Stimulated activated CD4-positive, alpha-beta T cell treated with anti-CD3 and anti-CD28 coated beads, Interleukin-2, amount 100 ng/mL, for 4 hours (primary cell): ENCODE measurements around the gene SLC43A2.
A peak's percentile ranks its signal among the peaks of the same experiment; 100 is the strongest.

Source experiments
- DNase-seq: peaks from one replicate; pipeline ENCODE4 v3.0.0-alpha.2; 2020; ENCODE audit warnings: low read depth

The SLC43A2 gene

GRCh38 chr17:1562176-1562643, 66.4 kb downstream of the SLC43A2 start:
- no peak for DNase-seq

GRCh38 chr17:1561420-1562175, 67.0 kb downstream of the SLC43A2 start:
- peak; percentile 15 for DNase-seq

- no peak for DNase-seq
Measured at GRCh38 chr17:1560858-1561355, 67.7 kb downstream of the SLC43A2 start.

DNA sequence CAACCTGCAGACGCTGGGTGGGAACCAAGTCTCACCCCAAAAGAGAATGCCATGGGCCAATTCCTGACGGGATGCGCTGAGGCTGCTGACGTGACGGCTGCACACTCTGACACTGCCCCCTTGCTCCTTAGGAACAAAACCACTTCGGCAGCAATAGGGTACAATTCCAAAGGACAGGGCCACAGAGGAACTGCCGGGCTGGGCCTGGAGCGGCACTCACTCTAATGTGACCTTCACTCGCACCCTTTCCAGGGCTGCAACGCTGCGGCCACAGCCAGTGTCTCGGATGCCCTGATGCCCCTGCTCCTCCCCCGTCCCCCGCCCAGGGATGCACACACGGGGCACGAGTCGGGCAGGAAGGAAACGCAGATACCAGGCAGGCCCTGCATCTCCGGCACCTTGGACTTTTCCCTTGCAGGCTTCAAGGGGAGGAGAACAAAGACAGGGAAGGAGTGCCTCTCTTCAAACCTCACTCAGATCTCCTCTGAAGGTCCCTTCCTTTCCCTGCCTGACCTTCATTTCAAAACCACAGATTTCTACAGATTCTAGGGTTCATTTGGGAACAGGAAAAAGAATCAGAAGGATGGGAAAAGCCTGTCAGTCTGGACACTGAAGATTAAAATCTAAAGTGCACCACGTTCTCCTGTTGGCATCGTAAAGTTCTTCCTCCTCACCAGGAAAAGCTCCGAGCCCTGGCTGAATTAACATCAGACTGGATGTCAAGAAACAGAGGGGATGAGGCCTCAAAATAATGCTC, 68.4 kb downstream of the SLC43A2 start:
- DNase-seq, result no peak

- no peak for DNase-seq
Measured at GRCh38 chr17:1559047-1560043, 69.3 kb downstream of the SLC43A2 start.

DNA sequence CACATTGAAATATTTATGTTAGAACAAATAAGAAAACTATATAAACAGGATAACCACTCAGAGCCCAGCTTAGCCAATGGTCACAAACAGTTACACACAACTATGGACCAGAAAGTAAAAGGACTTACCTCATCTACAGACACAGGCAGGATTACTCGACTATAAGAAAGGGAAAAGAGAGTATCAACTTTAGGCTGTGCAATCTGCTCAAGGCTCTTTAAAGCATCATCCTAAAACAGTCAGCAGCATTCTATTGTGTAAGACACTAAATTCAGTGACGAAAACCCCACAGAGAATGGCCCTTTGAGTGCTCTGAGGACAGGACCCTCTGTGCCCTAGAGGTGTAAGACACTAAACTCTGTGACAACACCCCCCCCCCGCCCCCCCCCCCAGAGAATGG, 70.2 kb downstream of the SLC43A2 start:
- no peak for DNase-seq

- DNase-seq, result no peak
Measured at GRCh38 chr17:1557355-1558095, 71.1 kb downstream of the SLC43A2 start.

GRCh38 chr17:1555651-1556471, 72.8 kb downstream of the SLC43A2 start:
- no peak for DNase-seq

DNA sequence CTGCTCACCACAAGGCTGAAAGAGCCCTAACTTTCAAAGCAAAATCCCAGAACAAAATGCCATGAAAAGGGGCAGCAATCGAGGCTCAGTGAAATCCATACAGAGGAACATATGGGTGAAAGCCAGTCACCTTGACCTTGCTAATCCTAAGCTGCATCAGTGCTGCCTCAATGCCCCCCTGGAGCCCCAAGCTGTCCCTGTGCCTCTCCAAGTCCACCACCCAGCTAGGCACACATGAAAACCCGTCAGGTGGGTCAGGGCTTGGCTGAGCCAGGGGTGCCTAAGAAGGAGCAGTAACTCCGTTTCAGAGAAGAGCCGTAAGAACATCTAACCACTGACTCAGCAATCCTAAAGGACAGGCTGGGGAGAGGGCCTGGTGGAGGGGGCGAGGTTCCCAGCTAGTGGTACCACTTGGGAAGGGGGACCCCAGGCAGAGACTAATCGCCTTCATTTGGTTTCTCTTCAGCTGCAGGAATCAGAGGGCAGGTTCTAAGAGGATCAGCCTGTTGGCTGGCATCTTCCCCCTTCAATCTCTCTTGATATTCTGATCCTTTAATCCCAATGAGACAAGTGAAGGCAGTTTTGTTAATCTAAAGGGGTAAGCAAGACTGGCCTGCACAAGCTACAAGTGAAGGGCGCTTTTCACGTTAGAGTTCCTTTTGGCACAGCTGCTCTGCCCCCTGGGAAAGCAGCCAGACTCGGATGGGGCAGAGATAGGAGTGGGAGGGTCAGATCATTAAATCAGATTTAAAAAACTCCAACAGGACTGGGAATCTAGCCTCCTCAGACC, 73.7 kb downstream of the SLC43A2 start:
- DNase-seq, result no peak

DNA sequence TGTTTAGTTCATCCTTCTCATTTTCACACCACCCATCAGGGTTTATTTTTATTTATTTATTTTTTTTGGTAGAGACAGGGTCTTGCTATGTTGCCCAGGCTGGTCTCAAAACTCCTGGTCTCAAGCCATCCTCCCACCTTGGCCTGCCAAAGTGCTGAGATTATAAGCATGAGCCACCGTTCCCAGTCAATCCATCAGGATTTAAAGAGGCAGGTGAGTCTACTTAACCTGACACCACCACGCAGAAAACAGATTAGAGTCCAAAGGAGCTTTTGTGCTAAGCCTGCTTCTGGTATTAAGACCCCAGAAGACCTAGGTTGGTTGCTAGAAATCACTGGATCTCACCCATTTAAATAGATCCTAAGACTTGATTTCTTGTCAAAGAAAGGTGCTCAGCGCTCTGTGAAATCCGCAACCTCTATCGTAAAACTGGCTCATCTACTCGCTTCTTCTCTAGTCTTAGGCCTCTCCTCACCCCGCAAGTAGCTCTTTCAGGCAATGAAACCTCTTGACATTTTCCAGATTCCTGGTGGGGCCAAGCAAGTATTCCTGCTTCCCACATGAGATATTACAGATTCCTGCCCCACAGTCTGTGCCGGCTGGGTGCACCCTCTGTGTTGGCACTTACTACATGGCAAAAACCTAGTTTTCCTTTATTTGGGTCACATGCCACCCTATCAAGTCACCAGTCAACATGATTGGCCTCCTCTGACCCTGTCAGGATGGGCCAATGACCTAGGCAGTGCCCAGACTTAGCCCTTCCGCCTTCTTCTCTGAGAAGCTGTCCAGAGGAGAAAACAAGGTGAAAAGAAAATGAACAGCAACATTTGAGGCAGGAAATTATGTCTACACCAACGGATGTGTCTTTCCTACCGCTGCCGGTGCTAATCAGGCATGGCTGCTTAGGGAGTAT, 75.0 kb downstream of the SLC43A2 start:
- DNase-seq, result no peak

DNA sequence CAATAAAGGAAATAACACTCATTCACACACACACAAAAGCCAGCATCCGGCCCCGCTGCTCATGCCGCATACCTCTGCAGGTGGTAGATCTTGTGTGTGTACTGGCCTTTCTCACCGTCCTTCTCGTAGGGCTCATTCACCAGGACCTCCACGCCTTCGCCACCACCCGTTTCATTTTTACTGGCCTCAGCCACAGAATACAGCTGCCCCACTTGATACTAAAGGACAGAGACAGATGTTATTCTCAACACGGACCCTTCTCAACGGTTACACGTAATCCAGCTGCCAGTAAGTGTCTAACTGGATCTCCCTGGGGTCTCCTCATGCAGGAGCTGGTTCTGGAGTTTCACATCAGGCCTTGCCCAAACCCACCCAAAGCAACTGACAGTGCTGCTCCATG, 75.7 kb downstream of the SLC43A2 start:
- DNase-seq, result no peak

DNA sequence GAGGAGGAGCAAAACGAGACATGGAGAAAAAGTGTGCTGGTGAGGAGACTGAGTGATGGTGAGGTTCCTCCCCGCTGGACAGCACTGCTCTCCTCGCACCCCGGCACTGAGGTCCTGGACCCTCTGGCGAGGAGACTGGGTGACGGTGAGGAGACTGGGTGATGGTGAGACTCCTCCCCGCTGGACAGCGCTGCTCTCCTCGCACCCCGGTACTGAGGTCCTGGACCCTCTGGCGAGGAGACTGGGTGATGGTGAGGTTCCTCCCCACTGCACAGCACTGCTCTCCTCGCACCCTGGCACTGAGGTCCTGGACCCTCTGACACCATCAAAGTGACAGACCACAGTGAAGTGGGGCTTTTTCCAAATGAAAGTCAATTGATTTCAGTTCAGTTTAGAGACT, 76.9 kb downstream of the SLC43A2 start:
- DNase-seq, result no peak

DNA sequence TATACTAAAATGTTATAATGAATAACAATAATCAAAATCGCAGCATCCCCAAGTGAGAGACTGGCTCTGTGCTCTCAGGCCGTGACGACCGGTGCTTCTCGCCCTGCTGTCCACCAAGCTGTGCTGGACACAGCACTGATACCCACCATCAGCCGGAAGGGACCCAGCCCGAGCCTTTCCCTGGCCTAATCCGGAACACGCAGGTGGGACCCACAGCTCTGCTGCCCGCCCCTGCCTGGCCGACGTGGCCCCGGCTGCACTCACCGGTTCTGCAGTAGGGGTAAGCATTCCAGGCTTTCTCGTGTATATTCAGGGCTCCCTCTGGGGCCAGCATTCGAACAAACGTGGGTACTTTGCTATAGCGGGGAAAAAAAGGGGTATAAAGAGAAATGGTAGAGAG, 80.6 kb downstream of the SLC43A2 start:
- no peak for DNase-seq

DNA sequence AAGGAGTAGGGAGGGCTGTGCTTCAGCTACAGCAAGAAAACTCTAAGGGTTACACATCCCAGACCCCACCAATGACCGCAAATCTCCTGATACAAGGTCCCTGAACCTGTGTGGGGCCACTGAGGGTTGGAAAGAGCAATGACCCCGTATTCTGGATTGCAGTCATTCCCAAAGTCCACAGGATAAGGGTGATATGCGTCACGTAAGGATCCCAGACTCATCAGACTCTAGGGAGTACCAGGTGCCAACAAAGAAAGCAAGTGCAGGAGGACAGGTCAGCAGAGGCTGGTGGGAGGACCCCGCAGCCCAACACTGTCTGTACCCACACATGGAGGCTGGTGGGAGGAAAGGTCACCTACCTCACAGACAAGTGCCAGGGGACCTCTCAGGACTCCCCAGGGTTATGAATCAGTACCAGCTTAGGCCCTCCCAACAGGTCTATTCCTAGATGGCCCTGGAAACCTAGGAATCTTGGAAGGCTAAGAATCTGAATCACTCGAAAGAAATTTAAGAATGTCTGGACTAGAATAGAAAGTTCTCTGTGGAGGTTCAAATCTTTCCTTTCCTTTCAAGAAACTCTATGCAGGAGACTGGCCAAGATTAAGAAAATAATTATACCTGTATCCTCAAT, 82.2 kb downstream of the SLC43A2 start:
- DNase-seq, result no peak

- DNase-seq, result no peak
Measured at GRCh38 chr17:1545618-1546017, 83.0 kb downstream of the SLC43A2 start.

GRCh38 chr17:1542316-1542715, 86.3 kb downstream of the SLC43A2 start:
- DNase-seq, result no peak

GRCh38 chr17:1541367-1541904, 87.2 kb downstream of the SLC43A2 start:
- no peak for DNase-seq

DNA sequence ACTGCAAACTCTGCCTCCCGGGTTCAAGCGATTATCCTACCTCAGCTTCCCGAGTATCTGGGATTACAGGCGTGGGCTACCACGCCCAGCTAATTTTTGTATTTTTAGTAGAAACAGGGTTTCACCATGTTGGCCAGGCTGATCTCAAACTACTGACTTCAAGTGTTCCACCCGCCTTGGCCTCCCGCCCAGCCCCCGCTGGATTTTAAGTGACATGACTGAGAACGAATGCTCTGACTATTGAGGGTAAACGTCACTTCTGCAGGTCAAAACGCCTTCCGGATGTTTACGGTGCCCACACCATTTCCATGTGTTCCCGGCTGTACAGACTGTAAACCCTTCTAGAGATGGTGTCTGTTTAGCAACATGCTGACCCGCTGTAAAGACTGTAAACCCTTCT, 88.8 kb downstream of the SLC43A2 start:
- DNase-seq, result no peak
